Measurements from ENCODE around the gene FALEC. TPM values are rescaled to one million over a fixed set of nuclear protein-coding genes. Genes with fewer than 3 reads are reported as not detected.

Gene FALEC
- total and polyA plus RNA-seq, 11 donors = 0.18 to 0.96 (median 0.49) TPM; not detected in 7

DNA sequence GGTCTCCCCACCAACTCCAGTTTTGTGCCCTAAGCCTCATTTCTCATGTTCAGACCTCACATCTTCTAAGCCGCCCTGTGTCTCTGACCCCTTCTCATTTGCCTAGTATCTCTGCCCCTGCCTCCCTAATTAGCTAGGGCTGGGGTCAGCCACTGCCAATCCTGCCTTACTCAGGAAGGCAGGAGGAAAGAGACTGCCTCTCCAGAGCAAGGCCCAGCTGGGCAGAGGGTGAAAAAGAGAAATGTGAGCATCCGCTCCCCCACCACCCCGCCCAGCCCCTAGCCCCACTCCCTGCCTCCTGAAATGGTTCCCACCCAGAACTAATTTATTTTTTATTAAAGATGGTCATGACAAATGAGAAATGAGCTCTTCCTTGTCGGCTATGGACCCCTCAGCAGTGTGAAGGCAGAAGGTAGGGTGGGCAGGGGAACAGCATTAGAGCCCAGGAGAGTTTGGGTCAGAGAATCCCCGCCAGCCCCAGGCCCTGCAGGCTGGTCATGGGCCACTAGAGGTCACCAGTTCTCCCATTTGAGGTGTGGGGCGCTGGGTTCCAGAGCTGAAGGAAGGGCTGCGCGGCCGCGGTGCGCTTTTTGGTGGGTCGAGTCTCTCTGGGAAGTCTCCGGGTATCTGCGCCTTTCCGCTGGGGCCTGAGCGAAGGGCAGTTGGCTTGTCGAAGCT, 45.2 kb downstream of the FALEC start:
- peak; percentile 89 to 93 (median 91) for DNase-seq
- Histone ChIP-seq H3K4me1 (peaks cover 23 to 75% (median 62%) of the 10 kb centered on the region in 12 donors), H3K9me3 (no peaks in the 10 kb centered on the region), H3K27ac (peak overlapping the region; percentile 94 to 100 (median 100)), H3K4me3 (peak overlapping the region; percentile 38 to 69 (median 60)), H3K27me3 (no peaks in the 10 kb centered on the region), H3K36me3 (peaks cover 0 to 22% (median 3%) of the 10 kb centered on the region in 9 donors)
- ATAC-seq = peak; percentile 44 to 61 (median 60)
- intact Hi-C loops (cut with DNase I) = loop anchor here (1.0 to 10.0 kb wide), 15 partner anchors 17 to 367 kb away; partner anchors contain the start of genes MCL1 (in 4 of the 10), ENSA (in 3 of the 10), GOLPH3L (in 3 of the 10) and RPRD2 (in 1 of the 10)
- 13 to 17% (median 16%) methylated on average over 17 of the region's 17 CpGs for WGBS, 4 donors
- no peak for TF ChIP-seq POLR2A (IDR thresholded peaks at IDR 0.05)
- TF ChIP-seq, protein P1, sequence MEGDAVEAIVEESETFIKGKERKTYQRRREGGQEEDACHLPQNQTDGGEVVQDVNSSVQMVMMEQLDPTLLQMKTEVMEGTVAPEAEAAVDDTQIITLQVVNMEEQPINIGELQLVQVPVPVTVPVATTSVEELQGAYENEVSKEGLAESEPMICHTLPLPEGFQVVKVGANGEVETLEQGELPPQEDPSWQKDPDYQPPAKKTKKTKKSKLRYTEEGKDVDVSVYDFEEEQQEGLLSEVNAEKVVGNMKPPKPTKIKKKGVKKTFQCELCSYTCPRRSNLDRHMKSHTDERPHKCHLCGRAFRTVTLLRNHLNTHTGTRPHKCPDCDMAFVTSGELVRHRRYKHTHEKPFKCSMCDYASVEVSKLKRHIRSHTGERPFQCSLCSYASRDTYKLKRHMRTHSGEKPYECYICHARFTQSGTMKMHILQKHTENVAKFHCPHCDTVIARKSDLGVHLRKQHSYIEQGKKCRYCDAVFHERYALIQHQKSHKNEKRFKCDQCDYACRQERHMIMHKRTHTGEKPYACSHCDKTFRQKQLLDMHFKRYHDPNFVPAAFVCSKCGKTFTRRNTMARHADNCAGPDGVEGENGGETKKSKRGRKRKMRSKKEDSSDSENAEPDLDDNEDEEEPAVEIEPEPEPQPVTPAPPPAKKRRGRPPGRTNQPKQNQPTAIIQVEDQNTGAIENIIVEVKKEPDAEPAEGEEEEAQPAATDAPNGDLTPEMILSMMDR (IDR thresholded peaks at IDR 0.05) = peak; percentile 79 to 94 (median 87)

DNA sequence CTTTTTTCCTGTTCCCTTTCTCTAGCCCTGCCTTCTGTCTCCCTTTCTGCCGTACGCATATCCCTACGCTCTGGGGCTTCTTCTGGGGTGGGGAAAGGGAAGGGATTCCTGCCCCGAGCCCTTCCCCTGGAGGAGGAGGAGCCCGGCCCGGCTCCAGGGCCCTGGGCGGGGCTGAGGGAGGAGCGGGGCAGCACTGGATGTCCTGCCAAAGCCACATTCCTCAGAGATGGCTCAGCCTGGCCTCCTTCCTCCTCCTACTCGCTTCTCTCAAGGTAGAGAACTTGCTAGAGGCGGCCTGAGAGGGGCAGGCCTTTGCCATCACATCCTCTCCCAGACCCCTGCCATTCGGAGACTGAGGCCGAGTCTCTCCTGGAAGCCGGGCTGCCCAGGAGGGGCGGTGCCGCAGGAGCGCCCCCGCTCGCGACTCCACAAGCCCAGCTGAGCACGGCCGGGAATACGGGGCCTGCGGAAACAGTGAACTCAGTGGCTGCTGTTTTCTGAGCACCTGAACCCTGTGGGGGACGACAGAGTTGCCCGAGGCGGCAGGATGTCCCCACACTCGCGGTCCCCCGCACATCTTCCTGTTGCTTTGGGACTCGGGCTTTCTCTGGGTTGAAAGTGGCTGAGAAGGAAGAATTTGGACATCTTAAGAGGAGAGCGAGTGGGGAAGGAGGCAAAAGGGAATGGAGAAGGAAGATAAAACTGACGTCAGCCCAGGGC, 45.9 kb downstream of the FALEC start:
- TF ChIP-seq, protein P1 (IDR thresholded peaks at IDR 0.05) = peak in 6 of 12 donors; percentile 4 to 32 (median 22)
- peak; percentile 52 to 84 for TF ChIP-seq POLR2A (IDR thresholded peaks at IDR 0.05)
- Histone ChIP-seq H3K27me3 (no peaks in the 10 kb centered on the region), H3K4me3 (peak overlapping the region; percentile 38 to 69 (median 60)), H3K9me3 (no peaks in the 10 kb centered on the region), H3K27ac (peak overlapping the region; percentile 94 to 100 (median 100)), H3K4me1 (peaks cover 23 to 82% (median 69%) of the 10 kb centered on the region in 12 donors), H3K36me3 (peaks cover 0 to 16% (median 0%) of the 10 kb centered on the region in 9 donors)
- WGBS, 4 donors = 0 to 1% (median 1%) methylated on average over 24 to 32 of the region's 32 CpGs
- intact Hi-C loops (cut with DNase I) = loop anchor here (1.0 to 10.0 kb wide), 15 partner anchors 16 to 366 kb away; partner anchors contain the start of genes MCL1 (in 4 of the 10), ENSA (in 3 of the 10), GOLPH3L (in 3 of the 10) and RPRD2 (in 1 of the 10)
- DNase-seq = peak; percentile 95 to 97 (median 96)
- peak; percentile 87 to 90 (median 90) for ATAC-seq

DNA sequence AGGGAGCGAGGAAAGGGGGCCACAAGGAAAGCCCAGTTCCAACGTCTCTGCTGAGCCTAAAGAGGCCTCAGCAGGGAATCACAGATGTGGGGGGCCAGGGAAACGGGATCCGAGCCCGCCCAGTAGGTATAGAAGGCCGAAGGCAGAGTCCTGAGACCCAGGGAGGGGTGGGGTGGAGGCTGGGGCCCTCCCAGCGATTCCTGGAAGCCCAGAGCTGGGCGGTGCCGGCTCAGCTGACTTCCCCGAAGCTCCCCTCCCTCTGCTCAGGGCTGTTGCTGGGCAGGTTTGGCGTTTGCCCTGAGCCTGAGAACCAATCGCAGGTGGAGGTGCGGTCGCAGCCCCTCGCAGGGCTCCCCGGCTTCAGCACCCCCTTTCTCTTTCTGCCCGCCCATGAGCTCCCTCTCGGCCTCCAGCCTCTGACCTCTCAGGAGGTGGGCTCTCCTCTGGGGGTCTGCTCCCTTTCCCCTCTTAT, 46.5 kb downstream of the FALEC start:
- peak overlapping the region; percentile 38 to 69 (median 60) for H3K4me3 ChIP-seq
- ATAC-seq = peak; percentile 82 to 87 (median 85)
- TF ChIP-seq POLR2A (IDR thresholded peaks at IDR 0.05) = no peak
- TF ChIP-seq, protein P1 (IDR thresholded peaks at IDR 0.05) = no peak
- peaks cover 0 to 16% (median 0%) of the 10 kb centered on the region in 9 donors for H3K36me3 ChIP-seq
- H3K9me3 ChIP-seq = no peaks in the 10 kb centered on the region
- no peaks in the 10 kb centered on the region for H3K27me3 ChIP-seq
- intact Hi-C loops (cut with DNase I) = loop anchor here (1.0 to 10.0 kb wide), 16 partner anchors 15 to 365 kb away; partner anchors contain the start of genes MCL1 (in 4 of the 10), ENSA (in 3 of the 10), GOLPH3L (in 3 of the 10) and RPRD2 (in 1 of the 10)
- H3K27ac ChIP-seq = peak overlapping the region; percentile 94 to 100 (median 100)
- 1% methylated on average over 17 to 18 of the region's 18 CpGs for WGBS, 4 donors
- H3K4me1 ChIP-seq = peaks cover 28 to 88% (median 75%) of the 10 kb centered on the region in 12 donors
- DNase-seq = peak; percentile 95 to 98 (median 97)

Measured in heart left ventricle (tissue), 16 donors.